Peyer's patch (tissue), 4 donors: ENCODE measurements around the gene TMEM52.

Experiments
- CTCF ChIP-seq, 6 experiments: fragments of 450-650 bp in 4 of 6; fragments of 200-600 bp in 2 of 6; sonication (generic) in 1 of 6; IDR thresholded peaks; one replicate each; pipeline ENCODE4 v1.5.1; 2017 to 2019; ENCODE audit warnings: antibody characterized with exemption in 6 of 6, mild to moderate bottlenecking in 3 of 6, moderate library complexity in 1 of 6
- POLR2A ChIP-seq, 2 donors: fragments of 450-650 bp; IDR thresholded peaks; one replicate each; pipeline ENCODE4 v1.5.1; 2017; ENCODE audit warnings: antibody characterized with exemption in 2 of 2, mild to moderate bottlenecking in 2 of 2, moderate library complexity in 2 of 2

GRCh38 chr1:1927751-1928150, 8.7 kb upstream of the TMEM52 start:
- TF ChIP-seq CTCF (IDR thresholded peaks at IDR 0.05) (no peak), POLR2A (IDR thresholded peaks at IDR 0.05) (no peak)
